K562 (cell line): ENCODE results near the gene CPNE8. TPM values are rescaled to one million over a fixed set of nuclear protein-coding genes. Genes with fewer than 3 reads are reported as not detected.

ENCODE experiments used
- ATAC-seq: fragments of 200-7000 bp; cut with Tn5 transposase; 3 replicates; pipeline ENCODE4 v1.9.1; 2020; ENCODE audit warnings: moderate library complexity
- BruUV-seq: library from RNA; stranded (reverse); fragments of 400-500 nt; replicated peaks from 2 replicates; lab custom pipeline; 2021; lab: Mats Ljungman, UMichigan
- CTCF ChIA-PET: fragments of 300-600 bp; formaldehyde crosslinking; extraction: SDS; loops from one replicate; lab custom pipeline; 2021; ENCODE audit warnings: low intra/inter-chr PET ratio; lab: Yijun Ruan, JAX
- POLR2A ChIA-PET: fragments of 300-600, 350-650 bp; sonication (Branson Sonifier 250); formaldehyde crosslinking; extraction: SDS; loops from one replicate; lab custom pipeline; 2021; ENCODE audit warnings: antibody characterized with exemption, inconsistent platforms; lab: Yijun Ruan, JAX
- DNase-seq, 4 experiments: peaks; one replicate each; pipeline versions ENCODE4 v3.0.0 to v3.0.0-alpha.2; 2011 to 2018; ENCODE audit warnings: low spot score in 3 of 4, mixed read lengths in 3 of 4; ENCODE audit errors: extremely low read depth in 1 of 4
- FAIRE-seq: peaks from 2 replicates; lab custom pipeline; 2011; peaks lifted over from hg19 to GRCh38; lab: Jason Lieb, UNC
- H2AFZ ChIP-seq: 2 replicates; pipeline ENCODE4 v1.6.0; 2011; ENCODE audit warnings: low read depth, low read length, control low read depth, inconsistent platforms
- H3K27ac ChIP-seq: fragments of 200-600 bp; 3 replicates; pipeline ENCODE4 v1.8.0; 2011; ENCODE audit warnings: low read depth, mild to moderate bottlenecking, control low read depth, inconsistent platforms, low read length, moderate library complexity, mixed read lengths; ENCODE audit errors: extremely low read depth
- H3K27me3 ChIP-seq, 2 experiments: fragments of 300-600 bp in 1 of 2; 2 replicates in 1 of 2; 3 replicates in 1 of 2; pipeline versions ENCODE4 v1.6.0 to v1.8.0; 2011; ENCODE audit warnings: inconsistent platforms in 2 of 2, low read length in 2 of 2, mild to moderate bottlenecking in 1 of 2, mixed read lengths in 1 of 2, moderate library complexity in 1 of 2; ENCODE audit not compliant: control insufficient read depth in 2 of 2, insufficient read depth in 2 of 2
- H3K36me3 ChIP-seq: fragments of 300-600 bp; 3 replicates; pipeline ENCODE4 v1.8.0; 2011; ENCODE audit warnings: mild to moderate bottlenecking, low read length, inconsistent platforms; ENCODE audit not compliant: control insufficient read depth, insufficient read depth
- H3K4me1 ChIP-seq, 2 experiments: fragments of 200-600 bp in 1 of 2; replicated peaks in 1 of 2; 2 replicates in 1 of 2; 3 replicates in 1 of 2; pipeline versions ENCODE4 v1.5.1 to v1.8.0; 2011; ENCODE audit warnings: inconsistent platforms in 2 of 2, low read length in 2 of 2, mild to moderate bottlenecking in 1 of 2, mixed read lengths in 1 of 2, moderate library complexity in 1 of 2; ENCODE audit not compliant: control insufficient read depth in 2 of 2, insufficient read depth in 2 of 2
- H3K4me2 ChIP-seq: 2 replicates; pipeline ENCODE4 v1.6.1; 2011; ENCODE audit warnings: low read length, control low read depth, inconsistent platforms, mixed read lengths; ENCODE audit not compliant: insufficient read depth
- H3K4me3 ChIP-seq: fragments of 200-600 bp; sonication (generic), shearing (Covaris generic); 2 replicates; pipeline ENCODE4 v1.5.1; 2016; ENCODE audit warnings: control low read depth, inconsistent platforms
- H3K79me2 ChIP-seq: fragments of 200-600 bp; 3 replicates; pipeline ENCODE4 v1.8.0; 2011; ENCODE audit warnings: low read length, inconsistent platforms; ENCODE audit not compliant: control insufficient read depth, insufficient read depth
- H3K9ac ChIP-seq, 2 experiments: 2 replicates each; pipeline versions ENCODE4 v1.6.0 to v1.6.1; 2011; ENCODE audit warnings: low read depth in 2 of 2, low read length in 2 of 2, control low read depth in 1 of 2, inconsistent platforms in 1 of 2, mild to moderate bottlenecking in 1 of 2, mixed read lengths in 1 of 2; ENCODE audit not compliant: insufficient read depth in 1 of 2
- H3K9me1 ChIP-seq: one replicate; pipeline ENCODE4 v1.6.0; 2011; ENCODE audit warnings: inconsistent platforms, mild to moderate bottlenecking, low read length, moderate library complexity; ENCODE audit not compliant: control insufficient read depth, insufficient read depth
- H3K9me3 ChIP-seq: replicated peaks from 2 replicates; pipeline ENCODE4 v1.5.1; 2011; ENCODE audit warnings: low read depth, low read length, inconsistent platforms; ENCODE audit not compliant: control insufficient read depth, insufficient read depth
- H4K20me1 ChIP-seq: replicated peaks from 2 replicates; pipeline ENCODE4 v1.6.1; 2011; ENCODE audit warnings: low read length, inconsistent platforms, mixed read lengths; ENCODE audit not compliant: control insufficient read depth, insufficient read depth
- CREM ChIP-seq: IDR thresholded peaks from 2 replicates; pipeline ENCODE4 v1.6.1; 2014; ENCODE audit warnings: antibody characterized with exemption, low read depth
- CXXC5 ChIP-seq: fragments of 250-450 bp; sonication (Bioruptor Pico); IDR thresholded peaks from 2 replicates; pipeline ENCODE4 v1.8.0; 2022; ENCODE audit warnings: inconsistent platforms, mild to moderate bottlenecking, moderate library complexity
- HDAC2 ChIP-seq: fragments of 450-650 bp; IDR thresholded peaks from 2 replicates; pipeline ENCODE4 v1.6.1; 2016; ENCODE audit warnings: mild to moderate bottlenecking
- JUND ChIP-seq, 2 experiments: IDR thresholded peaks; 2 replicates in 1 of 2; 3 replicates in 1 of 2; pipeline ENCODE4 v1.6.1; 2011; ENCODE audit warnings: borderline replicate concordance in 2 of 2, low read depth in 2 of 2, low read length in 2 of 2, improper control_type of control experiment in 1 of 2, missing biosample characterization in 1 of 2, missing genetic modification characterization in 1 of 2, missing genetic modification reagents in 1 of 2
- MYC ChIP-seq, 2 experiments: fragments of 250-450 bp in 1 of 2; sonication (Bioruptor Pico) in 1 of 2; IDR thresholded peaks; 2 replicates each; pipeline versions ENCODE4 v1.5.1 to v1.6.1; 2012 to 2021; ENCODE audit warnings: low read depth in 2 of 2, borderline replicate concordance in 1 of 2, improper control_type of control experiment in 1 of 2, low read length in 1 of 2, mild to moderate bottlenecking in 1 of 2, moderate library complexity in 1 of 2
- TAL1 ChIP-seq: fragments of 450-650 bp; IDR thresholded peaks from 2 replicates; pipeline ENCODE4 v1.6.1; 2016; ENCODE audit warnings: mild to moderate bottlenecking
- ZNF699 ChIP-seq: fragments of 250-450 bp; sonication (Bioruptor Pico); IDR thresholded peaks from 2 replicates; pipeline ENCODE4 v1.8.0; 2021; ENCODE audit warnings: mild to moderate bottlenecking, moderate library complexity; ENCODE audit not compliant: insufficient replicate concordance
- WGBS: fragments of 100-300 bp; shearing (Covaris generic); methylation state at CpG from one replicate; pipeline ENCODE4 v1.1.6; 2016; ENCODE audit warnings: low coverage, mixed read lengths; ENCODE audit not compliant: insufficient coverage; ENCODE audit errors: missing lambda C conversion rate; 5-methylcytosine and 5-hydroxymethylcytosine counted together
- in situ Hi-C: fragments of 300-500 bp; cut with MboI; formaldehyde crosslinking; loops from 4 replicates; pipeline ENCODE4 v1.15.0; 2018; ENCODE audit warnings: inconsistent platforms, mixed read lengths
- intact Hi-C: fragments of 100-400 bp; cut with micrococcal nuclease; formaldehyde crosslinking; loops from 2 replicates; pipeline ENCODE4 v1.14.2; 2022
- polyA plus RNA-seq, 8 experiments: library from polyadenylated mRNA; depleted of rRNA in 4 of 8; stranded (reverse) in 5 of 8; unstranded in 3 of 8; fragments of >200 nt; fragmentation: Nextera tagmentation in 2 of 8; fragmentation: Illumina TruSeq in 1 of 8; extraction: Ambion mirVana in 2 of 8; extraction: Trizol in 1 of 8; gene quantifications; 2 replicates each; pipeline versions ENCODE4 v1.2.1 to v1.2.3, GENCODE V29; 2011 to 2014; ENCODE audit warnings: inconsistent platforms in 1 of 8, missing spikeins in 1 of 8
- total RNA-seq, 7 experiments: library from RNA; depleted of rRNA in 6 of 7; stranded (reverse); fragments of >200 nt in 6 of 7; fragmentation: Illumina TruSeq in 2 of 7; extraction: Trizol in 2 of 7; gene quantifications; 2 replicates each; pipeline versions ENCODE4 v1.2.1 to v1.2.3, GENCODE V29; 2011 to 2021; ENCODE audit warnings: low replicate concordance in 1 of 7
- TF ChIP-seq, protein P1 (sequence below), 2 experiments: fragments of 450-650 bp; formaldehyde crosslinking in 1 of 2; IDR thresholded peaks; 2 replicates each; pipeline versions ENCODE4 v1.4.0 to v1.6.1; 2014 to 2020; ENCODE audit warnings: mild to moderate bottlenecking in 2 of 2, borderline replicate concordance in 1 of 2, low read depth in 1 of 2
- TF ChIP-seq, protein P2 (sequence below): fragments of 450-650 bp; formaldehyde crosslinking; IDR thresholded peaks from 2 replicates; pipeline ENCODE4 v1.4.0; 2020; ENCODE audit warnings: mild to moderate bottlenecking, moderate library complexity

The CPNE8 gene
- total and polyA plus RNA-seq, 9 of the 15 experiments (the other 6 are each of a cell fraction or from before 2014, with no cell fraction given), result 2.4 to 7.0 (median 4.2) TPM

GRCh38 chr12:38906482-38907200, 1.2 kb upstream of the CPNE8 start:
- H3K79me2 ChIP-seq, result peaks cover 10% of the 10 kb centered on the region; the same call in 2 of the 3 replicates
- H3K27me3 ChIP-seq, result no peaks in the 10 kb centered on the region
- POLR2A ChIA-PET, result interaction anchor here (0.6 to 0.7 kb wide), 3 partner anchors 32 to 293 kb away, joined by 3 read pairs; no protein-coding TSS in a partner anchor
- peak overlapping the region; percentile 53 to 92 for H3K9ac ChIP-seq
- no TSS peak for BruUV-seq
- no peaks in the 10 kb centered on the region for H3K9me1 ChIP-seq
- CTCF ChIA-PET, result interaction anchor here (1.3 kb wide), 1 partner anchor 367 kb away, joined by 8 read pairs; no protein-coding TSS in a partner anchor
- peak overlapping the region; percentile 81 for H2AFZ ChIP-seq
- WGBS, result under 1% methylated on average over 34 of the region's 36 CpGs
- H3K36me3 ChIP-seq, result no peaks in the 10 kb centered on the region; the same call in 2 of the 3 replicates
- DNase-seq (peak; percentile 54 to 83 (median 67)), ATAC-seq (peak; percentile 89), FAIRE-seq (no peak)
- peak overlapping the region; percentile 58 for H3K4me3 ChIP-seq
- H3K4me1 ChIP-seq, result peaks cover 0 to 17% of the 10 kb centered on the region in 2 experiments; a peak in 3 of 5 replicates
- peak overlapping the region; percentile 70; the same call in 1 of the 3 replicates for H3K27ac ChIP-seq
- H3K4me2 ChIP-seq, result peak overlapping the region; percentile 81
- in situ Hi-C loops, result no loop called here
- no peaks in the 10 kb centered on the region for H3K9me3 ChIP-seq
- intact Hi-C loops, result loop anchor here (10.0 kb wide), 1 partner anchor 368 kb away; no protein-coding TSS in a partner anchor
- no peaks in the 10 kb centered on the region for H4K20me1 ChIP-seq
- TF ChIP-seq, protein P1, sequence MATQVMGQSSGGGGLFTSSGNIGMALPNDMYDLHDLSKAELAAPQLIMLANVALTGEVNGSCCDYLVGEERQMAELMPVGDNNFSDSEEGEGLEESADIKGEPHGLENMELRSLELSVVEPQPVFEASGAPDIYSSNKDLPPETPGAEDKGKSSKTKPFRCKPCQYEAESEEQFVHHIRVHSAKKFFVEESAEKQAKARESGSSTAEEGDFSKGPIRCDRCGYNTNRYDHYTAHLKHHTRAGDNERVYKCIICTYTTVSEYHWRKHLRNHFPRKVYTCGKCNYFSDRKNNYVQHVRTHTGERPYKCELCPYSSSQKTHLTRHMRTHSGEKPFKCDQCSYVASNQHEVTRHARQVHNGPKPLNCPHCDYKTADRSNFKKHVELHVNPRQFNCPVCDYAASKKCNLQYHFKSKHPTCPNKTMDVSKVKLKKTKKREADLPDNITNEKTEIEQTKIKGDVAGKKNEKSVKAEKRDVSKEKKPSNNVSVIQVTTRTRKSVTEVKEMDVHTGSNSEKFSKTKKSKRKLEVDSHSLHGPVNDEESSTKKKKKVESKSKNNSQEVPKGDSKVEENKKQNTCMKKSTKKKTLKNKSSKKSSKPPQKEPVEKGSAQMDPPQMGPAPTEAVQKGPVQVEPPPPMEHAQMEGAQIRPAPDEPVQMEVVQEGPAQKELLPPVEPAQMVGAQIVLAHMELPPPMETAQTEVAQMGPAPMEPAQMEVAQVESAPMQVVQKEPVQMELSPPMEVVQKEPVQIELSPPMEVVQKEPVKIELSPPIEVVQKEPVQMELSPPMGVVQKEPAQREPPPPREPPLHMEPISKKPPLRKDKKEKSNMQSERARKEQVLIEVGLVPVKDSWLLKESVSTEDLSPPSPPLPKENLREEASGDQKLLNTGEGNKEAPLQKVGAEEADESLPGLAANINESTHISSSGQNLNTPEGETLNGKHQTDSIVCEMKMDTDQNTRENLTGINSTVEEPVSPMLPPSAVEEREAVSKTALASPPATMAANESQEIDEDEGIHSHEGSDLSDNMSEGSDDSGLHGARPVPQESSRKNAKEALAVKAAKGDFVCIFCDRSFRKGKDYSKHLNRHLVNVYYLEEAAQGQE (IDR thresholded peaks at IDR 0.05; ENCODE audit: borderline replicate concordance), result peak; percentile 46; the same call in 1 of the 2 replicates
- TF ChIP-seq, protein P1 (CRISPR knock-in tag; IDR thresholded peaks at IDR 0.05; ENCODE audit: low read depth), result no peak
- 0 out of 2 replicates have a peak, but pooled peaks have one; percentile 10 for TF ChIP-seq JUND (IDR thresholded peaks at IDR 0.05; ENCODE audit: borderline replicate concordance, low read depth, low read length)
- no peak; the same call in 2 of the 3 replicates for TF ChIP-seq JUND (tag; IDR thresholded peaks at IDR 0.05; ENCODE audit: borderline replicate concordance, low read depth, low read length)
- TF ChIP-seq MYC (IDR thresholded peaks at IDR 0.05; ENCODE audit: low read depth, low read length), result 0 out of 2 replicates have a peak, but pooled peaks have one; percentile 15
- TF ChIP-seq MYC (CRISPR knock-in tag; IDR thresholded peaks at IDR 0.05; ENCODE audit: borderline replicate concordance, low read depth), result no peak
- no peak for TF ChIP-seq TAL1
- TF ChIP-seq ZNF699 (CRISPR knock-in tag), result no peak
- TF ChIP-seq CREM, result 0 out of 2 replicates have a peak, but pooled peaks have one; percentile 10
- peak; percentile 55 for TF ChIP-seq CXXC5
- no peak for TF ChIP-seq HDAC2
- TF ChIP-seq, protein P2, sequence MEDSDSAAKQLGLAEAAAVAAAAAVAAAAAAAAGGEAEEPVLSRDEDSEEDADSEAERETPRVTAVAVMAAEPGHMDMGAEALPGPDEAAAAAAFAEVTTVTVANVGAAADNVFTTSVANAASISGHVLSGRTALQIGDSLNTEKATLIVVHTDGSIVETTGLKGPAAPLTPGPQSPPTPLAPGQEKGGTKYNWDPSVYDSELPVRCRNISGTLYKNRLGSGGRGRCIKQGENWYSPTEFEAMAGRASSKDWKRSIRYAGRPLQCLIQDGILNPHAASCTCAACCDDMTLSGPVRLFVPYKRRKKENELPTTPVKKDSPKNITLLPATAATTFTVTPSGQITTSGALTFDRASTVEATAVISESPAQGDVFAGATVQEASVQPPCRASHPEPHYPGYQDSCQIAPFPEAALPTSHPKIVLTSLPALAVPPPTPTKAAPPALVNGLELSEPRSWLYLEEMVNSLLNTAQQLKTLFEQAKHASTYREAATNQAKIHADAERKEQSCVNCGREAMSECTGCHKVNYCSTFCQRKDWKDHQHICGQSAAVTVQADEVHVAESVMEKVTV (CRISPR knock-in tag), result peak; percentile 28; the same call in 1 of the 2 replicates
